HCT116 (cell line): Measurements from ENCODE around the gene POLE. TPM values are rescaled to one million over a fixed set of nuclear protein-coding genes. Genes with fewer than 3 reads are reported as not detected.

Source experiments
- ATAC-seq: fragments of 200-7000 bp; cut with Tn5 transposase; 2 replicates; pipeline ENCODE4 v1.9.1; 2020; ENCODE audit warnings: mild to moderate bottlenecking, moderate library complexity
- BruUV-seq: library from RNA; stranded (reverse); fragments of 400-500 nt; replicated peaks from 2 replicates; lab custom pipeline; 2021; lab: Mats Ljungman, UMichigan
- CTCF ChIA-PET: fragments of 300-600 bp; sonication (Branson Sonifier 250); formaldehyde crosslinking; loops from one replicate; lab custom pipeline; 2021; ENCODE audit warnings: antibody characterized with exemption; lab: Charles Lee
- POLR2A ChIA-PET: fragments of 300-600, 350-600 bp; sonication (Branson Sonifier 250); formaldehyde crosslinking; loops from one replicate; lab custom pipeline; 2021; ENCODE audit warnings: antibody characterized with exemption; lab: Charles Lee
- RAD21 ChIA-PET, 2 experiments: fragments of 300-600 bp; sonication (Branson Sonifier 250); formaldehyde crosslinking; loops; one replicate each; lab custom pipeline; 2023; ENCODE audit warnings: low total read pairs in 2 of 2; ENCODE audit not compliant: uncharacterized antibody in 2 of 2, unreplicated experiment in 2 of 2, low non-redundant PET in 1 of 2; lab: Charles Lee
- DNase-seq: peaks from one replicate; pipeline ENCODE4 v3.0.0-alpha.2; 2010; ENCODE audit warnings: low read depth, low spot score
- H2AFZ ChIP-seq: fragments of 200-600 bp; shearing (Covaris generic), sonication (generic); 2 replicates; pipeline ENCODE4 v1.6.1; 2017; ENCODE audit warnings: low read depth, mixed run types, mixed read lengths, antibody characterized with exemption, low read length; ENCODE audit not compliant: poor library complexity, severe bottlenecking
- H3K27ac ChIP-seq: 2 replicates; pipeline ENCODE4 v1.5.1; 2012; ENCODE audit warnings: low read depth, low read length
- H3K27me3 ChIP-seq: fragments of 200-600 bp; sonication (generic); 2 replicates; pipeline ENCODE4 v1.6.1; 2016; ENCODE audit warnings: mixed run types, low read length, mixed read lengths; ENCODE audit not compliant: insufficient read depth
- H3K36me3 ChIP-seq, 2 experiments: fragments of 200-500 bp in 1 of 2; fragments of 200-600 bp in 1 of 2; sonication (Bioruptor generic) in 1 of 2; sonication (generic) in 1 of 2; 2 replicates each; pipeline versions ENCODE4 v1.5.1 to v1.6.1; 2014 to 2016; ENCODE audit warnings: low read length in 2 of 2, inconsistent platforms in 1 of 2, mixed read lengths in 1 of 2, mixed run types in 1 of 2; ENCODE audit not compliant: insufficient read depth in 2 of 2, control insufficient read depth in 1 of 2
- H3K4me1 ChIP-seq, 2 experiments: fragments of 200-600 bp in 1 of 2; sonication (generic) in 1 of 2; 2 replicates each; pipeline versions ENCODE4 v1.5.1 to v1.6.1; 2012 to 2017; ENCODE audit warnings: low read length in 2 of 2, inconsistent platforms in 1 of 2, mild to moderate bottlenecking in 1 of 2, mixed read lengths in 1 of 2, mixed run types in 1 of 2, moderate library complexity in 1 of 2; ENCODE audit not compliant: insufficient read depth in 2 of 2, control insufficient read depth in 1 of 2
- H3K4me2 ChIP-seq: fragments of 200-600 bp; sonication (generic); 2 replicates; pipeline ENCODE4 v1.6.1; 2017; ENCODE audit warnings: mixed run types, low read length, mixed read lengths
- H3K4me3 ChIP-seq, 2 experiments: fragments of 200-600 bp in 1 of 2; sonication (generic) in 1 of 2; replicated peaks in 1 of 2; 2 replicates each; pipeline ENCODE4 v1.5.1; 2011 to 2016; ENCODE audit warnings: low read length in 2 of 2, control low read depth in 1 of 2, low read depth in 1 of 2, mild to moderate bottlenecking in 1 of 2, mixed read lengths in 1 of 2, mixed run types in 1 of 2
- H3K79me2 ChIP-seq: fragments of 200-600 bp; sonication (generic); 2 replicates; pipeline ENCODE4 v1.6.1; 2017; ENCODE audit warnings: mild to moderate bottlenecking, mixed run types, low read length, moderate library complexity, mixed read lengths; ENCODE audit not compliant: insufficient read depth
- H3K9ac ChIP-seq: fragments of 200-600 bp; sonication (generic); 2 replicates; pipeline ENCODE4 v1.6.1; 2016; ENCODE audit warnings: low read length, mixed read lengths
- H3K9me2 ChIP-seq: fragments of 200-600 bp; sonication (generic), shearing (Covaris generic); 2 replicates; pipeline ENCODE4 v1.6.1; 2017; ENCODE audit warnings: mixed run types, mild to moderate bottlenecking, moderate library complexity; ENCODE audit not compliant: insufficient read depth
- H3K9me3 ChIP-seq, 2 experiments: fragments of 200-500 bp in 1 of 2; fragments of 200-600 bp in 1 of 2; sonication (Bioruptor generic) in 1 of 2; sonication (generic) in 1 of 2; 2 replicates each; pipeline ENCODE4 v1.6.1; 2014 to 2017; ENCODE audit warnings: low read length in 2 of 2, mixed read lengths in 2 of 2, inconsistent platforms in 1 of 2, low read depth in 1 of 2, mild to moderate bottlenecking in 1 of 2, mixed run types in 1 of 2, moderate library complexity in 1 of 2; ENCODE audit not compliant: control insufficient read depth in 1 of 2, insufficient read depth in 1 of 2
- H4K20me1 ChIP-seq: fragments of 200-600 bp; sonication (generic), shearing (Covaris generic); 2 replicates; pipeline ENCODE4 v1.6.1; 2017; ENCODE audit warnings: mixed run types, mild to moderate bottlenecking, moderate library complexity; ENCODE audit not compliant: insufficient read depth
- ATF3 ChIP-seq: IDR thresholded peaks from 2 replicates; pipeline ENCODE4 v1.6.1; 2012
- CBX3 ChIP-seq: IDR thresholded peaks from 2 replicates; pipeline ENCODE4 v1.6.1; 2012; ENCODE audit warnings: low read depth
- CEBPB ChIP-seq: IDR thresholded peaks from 2 replicates; pipeline ENCODE4 v1.6.1; 2012; ENCODE audit warnings: low read depth
- EGR1 ChIP-seq: IDR thresholded peaks from 2 replicates; pipeline ENCODE4 v1.6.1; 2012; ENCODE audit warnings: low read depth
- MAX ChIP-seq: IDR thresholded peaks from 2 replicates; pipeline ENCODE4 v1.6.1; 2012
- RAD21 ChIP-seq: IDR thresholded peaks from 2 replicates; pipeline ENCODE4 v1.6.1; 2012; ENCODE audit warnings: low read depth, mild to moderate bottlenecking
- REST ChIP-seq: IDR thresholded peaks from 2 replicates; pipeline ENCODE4 v1.6.1; 2012; ENCODE audit warnings: low read depth
- ZFX ChIP-seq: fragments of 450-650 bp; IDR thresholded peaks from 2 replicates; pipeline ENCODE4 v1.6.1; 2017
- ZNF274 ChIP-seq: fragments of 200-500 bp; sonication (Bioruptor generic); IDR thresholded peaks from 2 replicates; pipeline ENCODE4 v1.6.1; 2014; ENCODE audit warnings: mild to moderate bottlenecking, low read depth, low read length, inconsistent platforms
- intact Hi-C: fragments of 100-400 bp; cut with micrococcal nuclease; formaldehyde crosslinking; loops from 2 replicates; pipeline ENCODE4 v1.10.0; 2022
- total RNA-seq: library from RNA; stranded (reverse); gene quantifications from one replicate; pipeline ENCODE4 v1.2.1, GENCODE V29; 2021; ENCODE audit not compliant: unreplicated experiment

POLE gene
- total RNA-seq, 1 experiment from 2014 or later, result 128 TPM

GRCh38 chr12:132586929-132587328 is 100.2 kb downstream of the POLE start (continued):
- TF ChIP-seq RAD21 (no peak), ZNF274 (no peak), CBX3 (no peak), ZFX (no peak), MAX (no peak)

- intact Hi-C loops, result no loop called here
Observed at GRCh38 chr12:132585177-132585576, 102.0 kb downstream of the POLE start.

More at GRCh38 chr12:132585177-132585576, 102.0 kb downstream of the POLE start:
- Histone ChIP-seq H3K79me2 (no peaks in the 10 kb centered on the region), H3K4me1 (no peaks in the 10 kb centered on the region), H3K27ac (no peak overlapping the region), H3K27me3 (no peaks in the 10 kb centered on the region), H3K9me2 (no peaks in the 10 kb centered on the region), H3K36me3 (peaks cover 3 to 6% of the 10 kb centered on the region in 2 experiments; a peak in 1 of 4 replicates), H3K9ac (no peak overlapping the region), H2AFZ (no peak overlapping the region), H4K20me1 (no peaks in the 10 kb centered on the region; the same call in 1 of the 2 replicates), H3K9me3 (no peaks in the 10 kb centered on the region), H3K4me3 (no peak overlapping the region), H3K4me2 (no peak overlapping the region)
- TF ChIP-seq CEBPB (no peak), ATF3 (no peak), EGR1 (no peak), RAD21 (no peak), REST (no peak)
- DNase-seq (no peak), ATAC-seq (no peak)
- no TSS peak for BruUV-seq
- ChIA-PET RAD21 (no interaction called here), POLR2A (no interaction called here), CTCF (interaction anchor here (0.7 kb wide), 1 partner anchor 24 kb away, joined by 3 read pairs; no protein-coding TSS in a partner anchor)
